ENCODE measurements around the gene ZRANB3.

The ZRANB3 gene

GRCh38 chr2:135162377-135162776 lies 368.6 kb downstream of the ZRANB3 start:
- H3K4me3 ChIP-seq: no peak overlapping the region
- no peak for DNase-seq (ENCODE audit: low spot score)
- TF ChIP-seq CTCF (IDR thresholded peaks at IDR 0.05): no peak
- H3K27ac ChIP-seq: no peak overlapping the region

GRCh38 chr2:135159191-135159590 lies 371.8 kb downstream of the ZRANB3 start:
- TF ChIP-seq CTCF (IDR thresholded peaks at IDR 0.05): no peak
- H3K4me3 ChIP-seq: no peak overlapping the region
- DNase-seq (ENCODE audit: low spot score): no peak
- no peak overlapping the region for H3K27ac ChIP-seq

- no peak for DNase-seq (ENCODE audit: low spot score)
- no peak for TF ChIP-seq CTCF (IDR thresholded peaks at IDR 0.05)
- Histone ChIP-seq H3K4me3 (no peak overlapping the region), H3K27ac (no peak overlapping the region)
Measured at GRCh38 chr2:135157856-135158255, 373.2 kb downstream of the ZRANB3 start.

GRCh38 chr2:135154962-135155361 lies 376.1 kb downstream of the ZRANB3 start:
- no peak for TF ChIP-seq CTCF (IDR thresholded peaks at IDR 0.05)
- no peak overlapping the region for H3K4me3 ChIP-seq
- H3K27ac ChIP-seq: no peak overlapping the region
- no peak for DNase-seq (ENCODE audit: low spot score)

GRCh38 chr2:135152361-135152760 lies 378.7 kb downstream of the ZRANB3 start:
- no peak overlapping the region for H3K27ac ChIP-seq
- no peak for DNase-seq (ENCODE audit: low spot score)
- no peak overlapping the region for H3K4me3 ChIP-seq
- TF ChIP-seq CTCF (IDR thresholded peaks at IDR 0.05): no peak

- no peak for DNase-seq (ENCODE audit: low spot score)
- Histone ChIP-seq H3K4me3 (no peak overlapping the region), H3K27ac (no peak overlapping the region)
- TF ChIP-seq CTCF (IDR thresholded peaks at IDR 0.05): no peak
Measured at GRCh38 chr2:135151615-135152014, 379.4 kb downstream of the ZRANB3 start.

- H3K4me3 ChIP-seq: no peak overlapping the region
- DNase-seq (ENCODE audit: low spot score): no peak
- H3K27ac ChIP-seq: no peak overlapping the region
- no peak for TF ChIP-seq CTCF (IDR thresholded peaks at IDR 0.05)
Measured at GRCh38 chr2:135150725-135151124, 380.3 kb downstream of the ZRANB3 start.

Measured in coronary artery (tissue), 2 donors.